Heart left ventricle (tissue), 16 donors: ENCODE data around the gene HOXB7. TPM values are rescaled to one million over a fixed set of nuclear protein-coding genes. Genes with fewer than 3 reads are reported as not detected.

Experiments used
- ATAC-seq, 4 donors: fragments of 200-7000 bp; cut with Tn5 transposase; one replicate each; pipeline ENCODE4 v1.9.1; 2020 to 2022; ENCODE audit warnings: moderate library complexity in 4 of 4, mild to moderate bottlenecking in 3 of 4, moderate number of reproducible peaks in 1 of 4
- DNase-seq, 5 donors: peaks; one replicate each; pipeline ENCODE4 v3.0.0-alpha.2; 2020
- H3K27ac ChIP-seq, 12 donors: fragments of 200-600 bp; sonication (generic) in 4 of 12; one replicate each; pipeline versions ENCODE4 v1.5.0 to v1.8.0; 2016 to 2022; ENCODE audit warnings: mild to moderate bottlenecking in 2 of 12
- H3K27me3 ChIP-seq, 9 donors: fragments of 200-600 bp; sonication (generic) in 2 of 9; one replicate each; pipeline versions ENCODE4 v1.5.1 to v1.8.0; 2016 to 2022; ENCODE audit warnings: mild to moderate bottlenecking in 3 of 9
- H3K36me3 ChIP-seq, 9 donors: fragments of 200-600 bp; sonication (generic) in 2 of 9; one replicate each; pipeline versions ENCODE4 v1.5.0 to v1.8.0; 2018 to 2022; ENCODE audit warnings: mild to moderate bottlenecking in 2 of 9
- H3K4me1 ChIP-seq, 12 donors: fragments of 200-600 bp; sonication (generic) in 4 of 12; one replicate each; pipeline versions ENCODE4 v1.5.0 to v1.8.0; 2016 to 2022; ENCODE audit warnings: mild to moderate bottlenecking in 3 of 12
- H3K4me3 ChIP-seq, 12 donors: fragments of 200-600 bp; sonication (generic) in 4 of 12; one replicate each; pipeline versions ENCODE4 v1.5.0 to v1.8.0; 2017 to 2022; ENCODE audit warnings: mild to moderate bottlenecking in 9 of 12, moderate library complexity in 4 of 12
- H3K9me3 ChIP-seq, 12 donors: fragments of 200-600 bp; sonication (generic) in 4 of 12; one replicate each; pipeline versions ENCODE4 v1.5.0 to v1.8.0; 2016 to 2022; ENCODE audit warnings: mild to moderate bottlenecking in 1 of 12
- CTCF ChIP-seq, 12 donors: fragments of 200-600 bp; sonication (generic) in 4 of 12; IDR thresholded peaks; one replicate each; pipeline versions ENCODE4 v1.5.0 to v1.8.0; 2018 to 2022; ENCODE audit warnings: antibody characterized with exemption in 12 of 12, mild to moderate bottlenecking in 5 of 12
- POLR2A ChIP-seq, 2 donors: fragments of 450-650 bp; IDR thresholded peaks; one replicate each; pipeline ENCODE4 v1.6.1; 2017; ENCODE audit warnings: antibody characterized with exemption in 2 of 2, mild to moderate bottlenecking in 2 of 2, moderate library complexity in 2 of 2
- WGBS, 4 donors: extraction: QIAGEN DNeasy Blood & Tissue Kit in 2 of 4; methylation state at CpG; one replicate each; pipeline versions ENCODE4 v1.1.5 to v1.1.7; 2013 to 2018; 5-methylcytosine and 5-hydroxymethylcytosine counted together
- intact Hi-C, 10 donors: fragments of 100-400 bp; cut with DNase I; formaldehyde crosslinking; loops; one replicate each; pipeline versions ENCODE4 v1.11.1 to v1.14.2; 2022
- polyA plus RNA-seq, 2 donors: library from polyadenylated mRNA; stranded (reverse); fragments of 200-250 nt; gene quantifications; one replicate each; pipeline ENCODE4 v1.2.3, GENCODE V29; 2013
- total RNA-seq, 9 donors: library from RNA; depleted of rRNA in 2 of 9; stranded (reverse); fragments of >200 nt in 2 of 9; fragmentation: NEBNext Ultra II Directional in 3 of 9; extraction: Animal tissue kit (Norgen Biotek cat#: 25700) in 3 of 9; gene quantifications; one replicate each; pipeline versions ENCODE4 v1.1.0 to v1.2.4, GENCODE V29; 2016 to 2023
- donor health status: ischemic (EF 13 %, LVEDD 7.1; RV severe dilation, severe dysfunction).
- donor health status: healthy with polysubstance abuse.
- donor health status: DM: no; HTN: yes; CAD: no.
- donor health status: DM: no; HTN: no; CAD: no.
- donor health status: ischemic (EF 25% LVEDD 6.9; RV normal size, moderate dysfunction).
- donor health status: ischemic (EF 25% LVEDD 5.7; RV mildly dilated, moderate dysfunction).
- donor health status: healthy.
- donor health status: DM: yes; HTN: yes; CAD: no.
- donor health status: ischemic (EF 35%, LVEDD 5.7; RV mildly dilated, moderate dysfunction).
- donor health status: nonischemic (EF 11% LVEDD 7.7; RV severe dilation, severe dysfunction).
- donor health status: DM: yes; HTN: yes; CAD: no.
- donor health status: PGD.
- donor health status: ischemic (EF 29% LVEDD 5.4; RV normal size, mild dysfunction).
- donor health status: nonischemic (EF 23%, LVEDD 6.1; RV moderate dilation, normal function).

Gene HOXB7
- total and polyA plus RNA-seq, 11 donors, result 0.12 to 0.88 (median 0.40) TPM; not detected in 5

DNA sequence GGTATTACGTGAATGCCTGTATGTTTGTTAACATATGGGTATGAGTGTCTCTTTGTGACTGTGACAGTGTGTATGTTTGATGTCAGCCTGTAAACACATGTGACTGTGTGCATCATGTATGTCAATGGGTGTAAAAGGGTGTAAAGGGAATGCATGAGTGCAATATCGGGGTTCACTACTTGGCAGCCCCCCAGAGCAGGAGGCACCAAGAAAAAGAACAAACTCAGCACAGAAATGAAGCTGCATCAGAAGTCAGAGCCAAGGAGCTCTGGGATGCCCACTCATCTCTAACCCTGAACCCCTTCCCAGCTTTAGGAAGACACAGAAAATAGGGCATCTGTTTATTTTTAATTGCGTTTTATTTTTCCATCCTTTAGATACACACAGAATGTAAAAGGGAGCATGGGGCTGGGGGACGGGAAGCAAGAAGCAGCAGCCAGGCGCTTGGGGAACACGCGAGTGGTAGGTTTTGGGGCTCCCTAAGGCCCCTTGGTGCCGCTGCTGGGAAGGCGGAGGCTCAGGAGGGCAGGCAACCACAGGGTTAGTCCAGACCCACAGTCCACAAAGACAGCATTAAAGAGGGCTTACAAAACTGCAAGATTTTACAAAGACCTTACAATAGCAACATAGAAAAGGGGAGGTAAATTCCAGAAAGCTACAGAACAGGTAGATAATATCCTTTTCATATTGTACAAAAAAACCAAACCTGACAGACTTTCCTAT is 3.8 kb downstream of the HOXB7 start:
- TF ChIP-seq CTCF (IDR thresholded peaks at IDR 0.05) (no peak), POLR2A (IDR thresholded peaks at IDR 0.05) (no peak)
- Histone ChIP-seq H3K4me1 (peaks cover 0 to 31% (median 11%) of the 10 kb centered on the region in 12 donors), H3K27me3 (peaks cover 82 to 100% (median 100%) of the 10 kb centered on the region in 9 donors), H3K4me3 (no peak overlapping the region), H3K36me3 (no peaks in the 10 kb centered on the region), H3K9me3 (peaks cover 0 to 3% (median 0%) of the 10 kb centered on the region in 12 donors), H3K27ac (no peak overlapping the region)
- DNase-seq, result no peak
- intact Hi-C loops, result no loop called here
- no peak for ATAC-seq
- WGBS, 4 donors, result 25 to 41% (median 32%) methylated on average over 9 of the region's 9 CpGs

DNA sequence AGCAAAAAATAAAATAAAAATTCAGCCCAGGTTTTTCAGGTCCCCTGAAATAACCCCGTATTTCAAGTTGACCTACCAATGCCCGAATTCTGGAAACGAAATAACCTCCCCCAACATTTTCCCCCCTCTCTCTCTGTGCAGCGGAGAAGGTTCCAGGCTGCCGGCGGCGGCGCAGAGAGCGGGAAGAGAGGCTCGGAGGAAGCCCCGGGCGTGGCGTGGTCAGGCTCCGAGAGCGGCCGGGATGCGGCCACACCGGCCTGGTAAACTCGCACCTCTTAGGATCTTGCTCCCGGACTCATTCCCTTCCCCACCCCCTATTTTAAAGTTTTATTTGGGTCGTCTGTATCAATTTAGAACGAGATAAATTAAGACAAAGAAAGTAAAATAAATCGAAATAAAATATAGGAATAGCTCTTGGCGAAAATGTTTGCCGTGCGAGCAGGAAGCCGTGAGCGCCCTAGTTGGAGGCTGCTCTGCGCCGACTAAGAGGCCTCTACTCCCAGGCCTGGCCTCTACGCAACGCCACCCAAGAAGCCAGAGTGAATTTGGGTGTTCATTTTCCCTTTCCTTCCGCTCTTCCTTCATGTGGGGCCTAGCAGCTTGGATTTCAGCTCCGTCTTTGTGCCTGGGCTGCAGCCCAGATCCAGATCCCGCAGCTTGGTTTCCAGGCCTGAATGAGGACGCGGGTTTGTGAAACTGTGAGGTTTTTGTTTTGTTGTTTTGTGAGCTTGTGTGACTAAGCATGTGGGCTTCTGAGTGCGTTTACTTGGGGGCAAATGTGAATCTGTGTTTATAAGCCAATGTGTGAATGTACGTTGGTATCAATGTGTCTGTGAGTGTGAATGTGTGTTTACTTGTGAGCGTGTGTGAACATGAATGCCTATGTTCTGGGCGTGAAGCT is 4.6 kb downstream of the HOXB7 start:
- intact Hi-C loops, result no loop called here
- ATAC-seq, result no peak
- Histone ChIP-seq H3K4me3 (no peak overlapping the region), H3K27ac (no peak overlapping the region), H3K27me3 (peaks cover 82 to 100% (median 100%) of the 10 kb centered on the region in 9 donors), H3K36me3 (no peaks in the 10 kb centered on the region), H3K4me1 (peaks cover 0 to 24% (median 11%) of the 10 kb centered on the region in 12 donors), H3K9me3 (peaks cover 0 to 3% (median 0%) of the 10 kb centered on the region in 12 donors)
- WGBS, 4 donors, result 21 to 29% (median 21%) methylated on average over 41 of the region's 41 CpGs
- TF ChIP-seq CTCF (IDR thresholded peaks at IDR 0.05) (no peak), POLR2A (IDR thresholded peaks at IDR 0.05) (no peak)
- DNase-seq, result no peak

GRCh38 chr17:48605409-48605919 is 5.4 kb downstream of the HOXB7 start:
- no peak overlapping the region for H3K4me3 ChIP-seq

More at GRCh38 chr17:48605409-48605919, 5.4 kb downstream of the HOXB7 start:
- no peaks in the 10 kb centered on the region for H3K36me3 ChIP-seq
- H3K27me3 ChIP-seq, result peaks cover 78 to 100% (median 98%) of the 10 kb centered on the region in 9 donors
- TF ChIP-seq CTCF (IDR thresholded peaks at IDR 0.05) (no peak), POLR2A (IDR thresholded peaks at IDR 0.05) (no peak)
- WGBS, 4 donors, result 9 to 17% (median 15%) methylated on average over 9 to 10 of the region's 10 CpGs
- ATAC-seq (no peak), DNase-seq (no peak)
- intact Hi-C loops, result no loop called here
- peaks cover 0 to 16% (median 6%) of the 10 kb centered on the region in 12 donors for H3K4me1 ChIP-seq
- H3K9me3 ChIP-seq, result peaks cover 0 to 3% (median 0%) of the 10 kb centered on the region in 12 donors
- no peak overlapping the region for H3K27ac ChIP-seq
